ENCODE data around the gene RNFT2. TPM values are rescaled to one million over a fixed set of nuclear protein-coding genes. Genes with fewer than 3 reads are reported as not detected.
"Not testable (repeated sequence)": the region's sequence is repeated elsewhere in the genome, so short reads cannot be mapped to it uniquely, and the experiment has no call there.

Gene RNFT2
- total RNA-seq, 1 donor from 2014 or later, result 5.6 TPM

DNA sequence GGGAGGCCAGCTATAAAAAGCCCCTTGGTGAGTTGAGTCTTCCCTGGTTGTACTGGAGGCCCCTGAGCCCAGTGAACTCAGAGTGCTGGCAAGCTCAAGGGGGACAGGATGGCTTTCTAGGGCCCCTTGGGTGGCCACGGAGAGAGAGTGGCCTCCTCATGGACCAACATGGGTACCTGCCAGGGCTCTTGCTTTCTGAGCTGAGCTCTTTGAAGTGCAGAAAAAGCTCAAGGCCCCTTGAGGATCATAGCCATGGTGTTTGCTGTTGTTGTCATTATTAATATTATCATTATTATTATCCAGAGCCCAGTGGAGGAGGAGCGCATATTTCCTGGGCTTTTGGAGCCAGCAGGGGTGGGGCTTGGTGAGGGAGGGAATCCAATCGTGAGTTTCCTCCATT, 6.7 kb downstream of the RNFT2 start:
- no peak for DNase-seq (ENCODE audit: low spot score)

DNA sequence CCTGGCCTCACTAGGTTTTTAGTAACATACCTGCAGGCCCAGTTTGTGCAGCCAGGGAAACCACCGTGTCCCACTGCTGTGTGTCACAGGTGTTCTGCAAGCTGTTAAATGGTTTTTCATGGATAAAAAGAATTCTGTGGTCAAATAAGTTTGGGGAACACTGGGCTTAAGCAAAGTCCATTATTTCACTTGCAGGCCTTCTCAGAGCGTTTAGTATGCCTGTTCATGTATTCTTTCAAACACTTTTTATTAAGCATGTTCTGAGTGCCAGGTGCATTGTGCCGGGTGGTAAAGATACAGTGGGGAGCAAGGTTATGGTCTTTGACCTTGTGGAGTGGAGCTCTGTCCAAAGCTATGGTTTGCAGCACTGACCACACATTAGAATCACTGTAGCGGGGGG, 7.4 kb downstream of the RNFT2 start:
- DNase-seq (ENCODE audit: low spot score), result no peak

DNA sequence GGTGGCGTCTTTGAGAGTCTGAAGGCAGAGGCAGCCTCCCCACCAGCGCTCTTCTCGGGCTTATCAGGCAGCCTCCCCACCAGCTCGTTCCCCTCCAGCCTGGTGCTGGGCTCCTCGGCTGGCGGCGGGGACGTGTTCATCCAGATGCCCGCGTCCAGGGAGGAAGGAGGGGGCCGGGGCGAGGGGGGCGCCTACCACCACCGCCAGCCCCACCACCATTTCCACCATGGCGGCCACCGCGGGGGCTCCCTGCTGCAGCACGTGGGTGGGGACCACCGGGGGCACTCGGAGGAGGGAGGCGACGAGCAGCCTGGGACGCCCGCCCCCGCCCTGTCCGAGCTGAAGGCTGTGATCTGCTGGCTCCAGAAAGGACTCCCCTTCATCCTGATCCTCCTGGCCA, 11.8 kb downstream of the RNFT2 start:
- DNase-seq (ENCODE audit: low spot score), result no peak

DNA sequence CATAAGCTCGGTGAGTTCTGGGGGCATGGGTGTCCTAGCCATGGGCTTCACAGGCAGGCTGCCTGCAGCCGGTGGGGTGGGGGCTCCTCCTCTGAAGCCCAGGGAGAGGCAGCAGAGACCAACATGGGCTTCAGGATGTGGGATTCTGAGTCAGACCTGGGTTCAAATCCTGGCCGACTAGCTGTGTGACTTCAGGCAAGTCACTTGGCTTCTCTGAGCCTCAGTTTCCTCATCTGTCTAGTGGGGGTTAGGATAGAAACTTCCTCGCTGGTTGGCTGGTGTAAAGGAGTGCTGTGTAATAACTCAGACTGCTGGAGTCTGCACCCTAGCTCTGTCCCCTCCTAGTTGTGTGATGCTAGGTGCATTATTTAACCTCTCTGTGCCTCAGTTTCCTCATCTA, 12.2 kb downstream of the RNFT2 start:
- DNase-seq (ENCODE audit: low spot score), result no peak

DNA sequence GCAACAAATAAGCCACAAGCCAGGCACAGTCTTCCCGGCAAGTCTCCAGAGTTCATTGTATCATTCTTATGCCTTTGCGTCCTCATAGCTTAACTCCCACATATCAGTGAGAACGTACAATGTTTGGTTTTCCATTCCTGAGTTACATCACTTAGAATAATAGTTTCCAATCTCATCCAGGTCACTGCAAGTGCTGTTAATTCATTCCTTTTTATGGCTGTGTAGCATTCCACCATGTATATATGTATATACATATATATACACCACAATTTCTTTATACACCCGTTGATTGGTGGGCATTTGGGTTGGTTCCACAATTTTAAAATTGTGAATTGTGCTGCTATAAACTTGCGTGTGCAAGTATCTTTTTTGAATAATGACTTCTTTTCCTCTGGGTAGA, 16.0 kb downstream of the RNFT2 start:
- DNase-seq (ENCODE audit: low spot score), result not testable (repeated sequence)

DNA sequence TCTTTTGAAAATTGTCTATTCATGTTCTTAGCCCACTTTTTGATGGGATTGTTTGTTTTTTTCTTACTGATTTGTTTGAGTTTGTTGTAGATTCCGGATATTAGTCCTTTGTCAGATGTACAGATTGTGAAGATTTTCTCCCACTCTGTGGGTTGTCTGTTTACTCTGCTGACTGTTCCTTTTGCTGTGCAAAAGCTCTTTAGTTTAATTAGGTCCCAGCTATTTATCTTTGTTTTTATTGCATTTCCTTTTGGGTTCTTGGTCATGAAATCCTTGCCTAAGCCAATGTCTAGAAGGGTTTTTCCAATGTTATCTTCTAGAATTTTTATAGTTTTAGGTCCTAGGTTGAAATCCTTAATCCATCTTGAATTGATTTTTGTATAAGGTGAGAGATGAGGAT, 16.7 kb downstream of the RNFT2 start:
- not testable (repeated sequence) for DNase-seq (ENCODE audit: low spot score)

DNA sequence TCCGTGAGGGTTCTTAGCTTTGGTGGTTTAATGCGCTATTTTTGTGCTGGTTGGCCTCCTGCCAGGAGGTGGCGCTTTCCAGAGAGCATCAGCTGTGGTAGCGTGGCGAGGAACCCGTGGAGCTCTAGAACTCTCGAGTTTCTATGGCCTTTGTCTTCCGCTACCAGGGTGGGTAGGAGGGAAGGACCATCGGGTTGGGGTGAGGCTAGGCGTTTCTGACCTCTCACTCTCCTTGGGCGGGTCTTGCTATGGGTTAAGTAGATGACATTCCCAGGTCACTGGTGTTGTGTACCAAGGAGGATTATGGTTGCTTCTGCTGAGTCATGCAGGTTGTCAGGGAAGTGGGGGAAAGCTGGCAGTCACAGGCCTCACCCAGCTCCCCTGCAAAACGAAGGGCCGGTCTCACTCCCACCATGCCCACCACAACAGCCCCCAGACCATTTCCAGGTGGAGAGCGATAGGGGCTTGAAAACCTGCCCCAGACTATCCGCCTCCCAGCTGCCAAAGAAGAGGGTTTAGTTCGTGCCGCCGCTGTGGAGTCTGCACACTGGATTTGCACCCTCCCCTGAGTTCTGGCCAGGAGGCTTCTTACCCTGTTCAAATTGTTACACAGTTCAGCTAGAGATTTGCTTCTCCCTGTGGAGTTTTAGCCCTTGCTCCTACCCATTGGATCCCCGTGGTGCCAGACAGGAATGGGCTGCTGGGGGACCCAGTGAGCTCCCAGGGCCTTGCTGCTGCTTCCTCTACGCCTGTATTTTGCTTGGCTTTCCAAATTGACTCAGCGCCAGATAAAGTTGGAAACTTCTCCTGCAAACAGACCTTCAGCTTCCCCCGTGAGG, 21.9 kb downstream of the RNFT2 start:
- DNase-seq (ENCODE audit: low spot score), result no peak

DNA sequence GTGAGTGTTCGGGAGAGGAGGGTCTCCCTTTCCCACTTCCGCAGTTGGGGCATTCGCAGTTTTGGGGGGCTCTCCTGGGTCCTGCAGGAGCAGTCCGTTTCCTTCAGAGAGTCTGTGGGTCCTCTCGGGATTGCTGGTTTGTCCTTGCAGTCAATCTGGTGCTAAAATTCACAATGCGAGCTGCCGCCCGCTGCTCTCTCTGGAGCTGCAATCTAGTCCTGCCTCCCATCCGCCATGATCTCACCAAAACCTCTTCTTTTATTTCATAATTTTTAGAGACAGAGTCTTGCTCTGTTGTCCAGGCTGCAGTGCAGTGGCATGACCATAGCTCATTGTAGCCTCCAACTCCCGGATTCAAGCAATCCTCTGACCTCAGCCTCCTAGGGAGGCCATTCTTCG, 22.5 kb downstream of the RNFT2 start:
- no peak for DNase-seq (ENCODE audit: low spot score)

DNA sequence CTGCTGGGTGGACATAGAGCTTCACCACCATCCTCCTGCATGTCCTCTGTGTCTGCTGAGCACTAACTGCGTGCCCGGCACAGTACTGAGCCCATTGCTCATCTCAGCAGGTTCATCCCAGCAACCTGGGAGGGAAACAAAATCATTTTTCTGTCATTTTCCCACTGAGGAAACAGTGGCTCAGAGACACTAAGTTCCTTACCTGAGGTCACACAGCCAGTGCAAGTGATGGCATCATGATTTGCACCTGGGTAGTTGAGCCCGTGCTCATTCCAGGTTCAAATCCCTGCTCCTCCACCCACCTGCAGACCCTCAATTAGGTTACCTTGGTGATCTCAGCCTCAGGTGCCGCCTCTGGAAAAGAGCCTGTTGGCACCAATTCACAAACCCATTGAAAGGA, 23.4 kb downstream of the RNFT2 start:
- DNase-seq (ENCODE audit: low spot score), result no peak

DNA sequence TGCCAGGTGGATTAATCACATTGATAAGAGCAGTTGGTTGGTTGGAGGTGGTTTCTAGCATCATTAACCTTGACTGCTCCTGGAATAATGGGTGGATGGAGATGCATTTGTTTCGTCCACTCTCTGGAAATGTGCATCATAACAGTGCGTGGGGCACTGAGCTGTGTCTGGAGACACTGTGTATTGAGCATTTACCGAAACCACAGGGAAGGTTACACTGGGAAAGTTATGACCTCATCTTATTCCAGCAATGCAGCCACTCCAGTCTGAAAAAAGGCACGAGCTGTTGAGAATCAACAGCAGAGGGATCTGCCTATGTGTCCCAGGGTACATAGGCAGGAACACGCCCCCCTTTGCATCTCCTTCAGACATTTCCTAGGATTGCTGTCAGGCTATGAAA, 27.2 kb downstream of the RNFT2 start:
- no peak for DNase-seq (ENCODE audit: low spot score)

DNA sequence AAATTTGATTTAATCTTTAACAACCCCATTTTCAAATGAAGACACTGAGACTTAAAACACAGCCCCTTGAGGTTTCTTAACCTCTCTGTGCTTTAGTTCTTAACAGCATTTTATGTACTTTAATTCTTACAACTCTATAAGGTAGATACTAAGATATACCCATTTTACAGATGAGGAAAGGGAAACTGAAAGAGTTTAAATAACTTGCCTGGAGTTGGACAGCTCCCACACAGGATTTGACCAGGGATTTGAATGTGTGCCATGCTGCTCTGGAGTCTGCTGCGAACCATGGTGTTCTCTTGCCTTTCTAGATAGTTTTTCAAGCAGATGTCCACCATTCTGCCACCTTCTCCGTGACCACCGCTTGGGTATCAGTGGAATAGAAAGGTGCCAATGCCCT, 28.2 kb downstream of the RNFT2 start:
- DNase-seq (ENCODE audit: low spot score), result no peak

DNA sequence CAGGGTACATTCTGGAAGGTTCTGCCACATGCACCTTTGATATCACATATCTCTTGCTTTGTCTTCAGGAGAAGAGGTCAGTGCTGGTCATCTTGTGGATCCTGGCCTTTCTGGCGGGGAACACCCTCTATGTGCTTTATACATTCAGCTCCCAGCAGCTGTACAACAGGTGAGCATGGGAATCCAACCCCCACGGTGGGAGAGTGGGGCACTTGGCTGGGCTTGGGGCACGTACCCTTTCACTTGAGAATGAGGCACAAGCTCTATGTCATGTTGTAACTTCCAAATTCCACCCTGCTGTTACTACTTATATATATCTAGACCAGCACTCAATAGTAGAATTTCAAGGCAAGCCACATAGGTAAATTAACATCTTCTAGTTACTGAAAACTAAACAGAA, 28.6 kb downstream of the RNFT2 start:
- no peak for DNase-seq (ENCODE audit: low spot score)

DNA sequence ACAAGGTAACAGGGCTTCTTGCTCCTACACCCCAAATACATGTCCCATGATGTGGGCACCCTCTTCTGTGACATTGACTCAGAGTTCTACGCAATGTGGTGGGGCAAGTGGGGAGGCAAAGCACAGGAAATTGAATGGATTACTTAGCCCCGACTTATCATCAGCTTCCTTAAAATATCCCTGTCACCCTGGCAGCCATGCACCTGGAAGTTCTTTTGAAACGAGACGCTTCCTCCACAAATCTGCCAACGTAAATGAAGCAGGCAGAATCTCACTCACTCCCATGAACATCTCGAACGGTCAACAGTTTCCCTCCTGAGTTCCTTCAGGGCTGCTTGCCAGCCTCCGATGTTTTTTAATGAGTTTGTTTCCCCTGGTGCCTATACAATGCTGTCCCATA, 33.5 kb downstream of the RNFT2 start:
- DNase-seq (ENCODE audit: low spot score), result no peak

DNA sequence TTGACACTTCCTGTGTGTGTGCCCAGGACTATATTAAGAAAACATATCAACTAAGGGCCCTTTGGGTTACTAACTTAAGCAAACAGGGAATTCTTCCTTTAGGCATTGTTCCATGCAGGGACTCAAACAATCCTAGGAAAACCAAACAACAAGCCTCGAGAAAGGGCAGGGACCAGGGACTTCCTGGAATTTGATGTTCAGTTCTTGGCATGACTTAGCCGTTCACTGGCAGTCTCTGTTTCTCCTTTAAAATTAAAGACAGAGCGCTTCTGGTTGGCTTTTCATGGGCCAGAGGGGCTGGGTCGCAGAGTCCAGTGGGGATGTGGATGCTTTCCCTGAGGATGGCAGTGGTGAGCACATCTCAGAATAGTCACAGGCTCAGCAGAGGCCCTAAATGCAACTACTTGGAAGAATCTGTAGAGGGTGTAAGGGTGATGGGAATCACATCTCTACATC, 35.2 kb downstream of the RNFT2 start:
- DNase-seq (ENCODE audit: low spot score), result no peak

DNA sequence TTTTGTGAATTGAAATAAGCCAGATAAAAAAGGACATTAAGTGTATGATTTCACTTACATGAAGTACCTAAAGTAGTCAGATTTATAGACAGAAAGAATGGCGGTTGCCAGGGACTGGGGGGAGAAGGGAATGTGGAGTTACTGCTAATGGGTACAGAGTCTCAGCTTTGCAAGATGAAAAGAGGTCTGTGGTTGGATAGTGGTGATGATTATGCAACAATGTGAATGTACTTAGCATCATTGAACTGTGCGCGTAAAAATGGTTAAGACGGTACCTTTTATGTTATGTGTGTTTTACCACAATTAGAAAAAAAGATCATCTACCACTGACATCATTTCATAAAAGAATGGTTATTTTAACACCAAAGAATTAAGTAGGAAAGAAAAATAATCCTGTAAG, 35.9 kb downstream of the RNFT2 start:
- DNase-seq (ENCODE audit: low spot score), result no peak

DNA sequence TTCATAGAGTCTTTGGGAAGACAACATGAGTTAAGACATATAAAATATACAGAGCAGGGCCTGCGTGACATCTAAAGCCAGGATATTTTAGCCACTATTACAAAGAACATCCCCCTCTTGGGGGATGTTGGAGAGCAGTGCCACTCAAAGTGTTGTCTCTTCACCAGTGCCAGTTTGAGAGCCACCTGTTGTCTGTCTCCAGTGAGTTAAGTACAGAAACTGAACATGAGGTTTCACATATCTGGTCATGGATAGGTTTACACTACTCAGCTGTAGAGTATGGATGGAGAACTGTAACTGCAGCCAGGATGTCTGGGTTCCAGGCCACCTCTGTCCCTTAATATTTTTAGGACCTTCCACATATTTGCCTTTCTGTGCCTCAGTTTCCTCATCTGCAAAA, 39.1 kb downstream of the RNFT2 start:
- DNase-seq (ENCODE audit: low spot score), result no peak

DNA sequence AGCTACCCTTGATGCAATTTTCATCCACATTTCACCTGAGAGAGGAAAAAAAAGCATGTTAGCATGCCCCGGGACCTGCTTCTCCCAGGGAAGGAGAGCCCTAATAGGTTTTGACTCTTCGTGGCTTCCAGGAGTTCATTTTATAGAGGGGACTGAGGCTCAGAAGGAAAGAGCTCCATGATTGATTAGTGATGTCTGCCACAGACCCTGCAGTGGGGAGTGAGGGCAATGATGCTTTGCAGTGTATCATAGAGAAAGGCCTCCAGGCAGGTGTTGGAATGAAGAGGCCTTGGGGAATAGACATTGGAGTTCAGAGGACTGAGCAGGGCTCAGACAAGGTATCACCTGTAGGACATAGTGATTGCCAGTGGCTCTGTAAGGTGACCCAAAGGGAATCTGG, 41.5 kb downstream of the RNFT2 start:
- no peak for DNase-seq (ENCODE audit: low spot score)

DNA sequence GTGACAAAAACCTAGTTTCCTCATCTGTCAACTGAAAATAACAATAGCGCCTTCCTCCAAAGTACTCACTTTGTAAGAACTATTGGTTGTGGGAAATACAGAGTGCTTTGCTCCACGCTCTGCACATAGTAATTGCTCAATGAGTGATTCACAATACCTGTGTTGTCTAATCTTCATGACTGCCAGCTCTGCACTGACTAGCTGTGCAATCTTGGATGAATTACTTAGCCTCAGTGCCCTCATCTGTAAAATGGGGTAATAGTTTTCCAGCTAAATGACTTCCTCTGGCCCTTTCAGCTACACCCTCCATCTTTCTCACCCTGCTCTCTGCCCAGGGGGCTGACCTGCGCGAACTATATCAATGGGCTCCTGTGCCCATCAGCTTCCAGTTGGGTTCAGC, 42.8 kb downstream of the RNFT2 start:
- DNase-seq (ENCODE audit: low spot score), result no peak

DNA sequence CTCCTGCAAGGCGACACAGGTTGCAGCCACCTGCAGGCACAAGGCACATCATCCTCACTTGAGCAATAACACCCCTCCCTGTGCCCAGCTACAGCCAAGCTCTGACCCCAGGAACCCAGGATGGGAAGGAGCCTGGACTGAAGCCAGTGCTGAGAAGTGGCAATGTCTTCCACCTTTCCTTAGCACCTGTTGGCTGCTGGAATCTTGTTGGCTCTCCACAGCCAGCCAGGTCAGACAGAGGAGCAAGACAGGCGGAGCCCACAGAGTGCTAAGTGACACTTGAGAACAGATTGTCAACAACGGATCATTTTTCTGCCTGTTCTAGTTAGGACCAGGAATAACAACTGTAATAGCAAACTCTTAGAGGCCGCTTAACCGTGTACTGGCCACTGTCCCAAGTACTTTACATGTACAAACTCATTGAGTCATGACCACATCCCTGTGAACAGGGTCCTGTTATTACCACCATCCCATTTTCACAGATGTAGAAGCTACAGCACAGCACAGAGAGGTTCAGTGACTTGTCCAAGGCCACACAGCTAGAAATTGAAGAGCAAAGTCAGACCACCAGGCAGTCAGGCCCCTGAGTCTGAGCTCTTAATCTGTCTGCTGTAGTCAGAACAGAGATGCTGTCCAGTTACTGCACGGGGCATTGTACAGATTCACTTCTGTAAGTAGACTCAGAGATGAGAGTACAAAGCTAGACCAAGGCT, 45.6 kb downstream of the RNFT2 start:
- no peak for DNase-seq (ENCODE audit: low spot score)

DNA sequence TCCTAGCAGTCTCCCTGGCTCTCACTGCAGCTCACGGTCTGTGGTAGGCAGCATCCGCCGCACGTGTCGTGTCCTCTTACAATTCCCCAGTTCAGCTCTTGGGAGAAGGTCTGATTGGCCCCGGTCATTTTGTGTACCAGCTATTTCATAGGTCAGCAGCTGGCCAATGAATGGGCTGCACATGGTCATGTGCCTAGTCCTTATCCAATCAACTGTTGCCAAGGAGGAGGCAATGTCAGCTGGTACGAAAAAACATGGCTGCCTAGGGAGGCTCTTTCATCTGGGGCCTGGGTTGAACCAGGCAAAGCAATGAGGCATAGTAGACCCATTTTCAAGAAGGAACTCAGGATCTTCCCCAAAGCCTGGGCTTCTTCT, 46.1 kb downstream of the RNFT2 start:
- DNase-seq (ENCODE audit: low spot score), result no peak

DNA sequence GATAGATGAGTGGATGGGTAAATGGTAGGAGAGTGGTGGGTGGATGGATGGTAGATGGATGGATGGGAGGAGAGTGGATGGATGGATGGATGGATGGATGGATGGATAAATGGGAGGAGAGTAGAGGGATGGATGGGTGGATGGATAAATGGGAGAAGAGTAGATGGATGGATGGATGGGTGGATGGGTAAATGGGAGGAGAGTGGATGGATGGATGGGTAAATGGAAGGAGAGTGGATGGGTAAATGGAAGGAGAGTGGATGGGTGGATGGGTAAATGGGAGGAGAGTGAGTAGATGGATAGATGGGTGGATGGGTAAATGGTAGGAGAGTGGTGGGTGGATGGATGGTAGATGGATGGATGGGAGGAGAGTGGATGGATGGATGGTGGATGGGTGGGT, 51.4 kb downstream of the RNFT2 start:
- DNase-seq (ENCODE audit: low spot score), result not testable (repeated sequence)

DNA sequence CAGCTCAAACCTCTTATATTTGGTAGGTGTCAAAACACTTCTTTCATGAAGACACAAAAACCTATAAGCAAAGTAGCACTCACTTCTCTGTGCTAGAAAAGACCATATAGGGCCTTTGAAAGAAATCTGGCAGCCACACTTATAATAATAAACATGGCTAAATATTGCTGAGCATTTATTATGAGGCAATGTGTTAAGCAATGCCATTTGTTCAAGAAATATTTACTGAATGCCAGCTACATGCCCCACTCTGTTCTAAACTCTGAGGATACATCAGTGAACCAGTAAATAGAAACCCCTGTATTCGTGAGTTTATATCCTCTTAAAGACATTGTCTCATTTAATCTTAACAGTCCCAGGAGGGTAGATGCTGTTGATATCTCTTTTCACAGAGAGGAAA, 52.0 kb downstream of the RNFT2 start:
- DNase-seq (ENCODE audit: low spot score), result no peak

DNA sequence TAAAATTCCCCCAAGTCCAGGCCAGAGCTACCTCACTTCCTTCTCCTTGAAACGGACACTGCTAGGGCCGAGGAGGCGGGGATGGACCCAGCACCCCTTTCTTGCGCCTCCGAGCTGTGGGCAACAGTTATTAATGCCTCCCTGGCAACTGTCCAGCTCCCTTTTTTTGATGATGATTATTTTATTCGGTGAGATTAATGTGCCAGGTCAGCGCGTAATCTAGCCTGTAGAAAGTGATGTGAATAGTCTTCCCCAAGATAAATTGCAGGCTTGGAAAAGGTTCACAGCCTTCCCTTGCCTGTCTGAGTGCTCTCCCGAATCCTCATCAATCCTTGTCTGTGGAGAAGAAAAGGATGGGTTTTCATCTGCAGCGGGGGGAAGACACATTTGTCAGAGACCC, 54.3 kb downstream of the RNFT2 start:
- DNase-seq (ENCODE audit: low spot score), result no peak

DNA sequence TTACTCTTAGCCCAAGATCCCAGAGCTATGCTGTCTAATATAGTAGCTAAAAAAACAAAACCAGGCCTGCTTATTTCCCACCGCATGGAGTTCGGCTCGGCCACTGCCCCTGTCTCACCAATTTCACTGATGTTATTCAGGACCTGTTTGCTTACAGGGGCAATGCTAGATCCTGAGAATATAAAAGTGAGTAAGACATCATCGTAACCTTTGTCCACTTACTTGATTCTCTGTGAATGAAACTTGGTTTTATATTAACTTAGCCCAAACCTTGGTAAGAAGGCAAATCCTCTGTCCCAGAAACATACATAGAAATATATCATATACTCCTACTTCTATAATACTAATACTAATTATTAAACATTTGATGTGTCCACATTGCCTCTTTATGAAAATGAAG, 56.6 kb downstream of the RNFT2 start:
- DNase-seq (ENCODE audit: low spot score), result no peak

Data from mucosa of gallbladder (tissue), 1 donor.